A549 (cell line): Measurements from ENCODE around the gene DRC3. TPM values are rescaled to one million over a fixed set of nuclear protein-coding genes. Genes with fewer than 3 reads are reported as not detected.

Experiments used
- ATAC-seq, 2 experiments: fragments of 200-7000 bp in 1 of 2; fragments of >200 bp in 1 of 2; cut with Nextera tagmentation in 1 of 2; cut with Tn5 transposase in 1 of 2; 3 replicates each; pipeline versions ENCODE4 v1.8.0 to v1.9.1; 2018 to 2020; ENCODE audit warnings: mild to moderate bottlenecking in 1 of 2, moderate library complexity in 1 of 2
- CTCF ChIA-PET: fragments of 300-600 bp; sonication (Branson Sonifier 250); formaldehyde crosslinking; extraction: SDS; loops from one replicate; lab custom pipeline; 2021; ENCODE audit warnings: antibody characterized with exemption, inconsistent platforms; lab: Yijun Ruan, JAX
- POLR2A ChIA-PET: fragments of 350-600 bp; formaldehyde crosslinking; extraction: SDS; loops from one replicate; lab custom pipeline; 2021; ENCODE audit warnings: antibody characterized with exemption, inconsistent platforms; lab: Yijun Ruan, JAX
- DNase-seq, 2 experiments: peaks; one replicate each; pipeline versions ENCODE4 v3.0.0 to v3.0.0-alpha.2; 2011 to 2016; ENCODE audit warnings: low read depth in 1 of 2, low spot score in 1 of 2
- FAIRE-seq: peaks from 2 replicates; lab custom pipeline; 2011; peaks lifted over from hg19 to GRCh38; lab: Jason Lieb, UNC
- H3K27ac ChIP-seq, 2 experiments: fragments of >200 bp; sonication (Bioruptor Twin); formaldehyde crosslinking; 3 replicates each; pipeline ENCODE4 v1.5.1; 2016 to 2017
- H3K4me1 ChIP-seq: fragments of >200 bp; sonication (Bioruptor Twin); formaldehyde crosslinking; 3 replicates; pipeline ENCODE4 v1.6.1; 2016
- H3K4me2 ChIP-seq: fragments of >200 bp; sonication (Bioruptor Twin); formaldehyde crosslinking; 3 replicates; pipeline ENCODE4 v1.6.1; 2016
- H3K4me3 ChIP-seq: fragments of >200 bp; sonication (Bioruptor Twin); formaldehyde crosslinking; 3 replicates; pipeline ENCODE4 v1.5.1; 2016
- H3K9me3 ChIP-seq: fragments of >200 bp; sonication (Bioruptor Twin); formaldehyde crosslinking; 3 replicates; pipeline ENCODE4 v1.6.1; 2016
- BHLHE40 ChIP-seq: IDR thresholded peaks from 2 replicates; pipeline ENCODE4 v1.6.1; 2012; ENCODE audit warnings: low read depth, low read length, inconsistent platforms
- CBX8 ChIP-seq: fragments of 200-600 bp; sonication (generic); IDR thresholded peaks from 2 replicates; pipeline ENCODE4 v1.6.1; 2016
- CHD4 ChIP-seq: fragments of 200-600 bp; sonication (generic); IDR thresholded peaks from 2 replicates; pipeline ENCODE4 v1.6.1; 2016; ENCODE audit warnings: antibody characterized with exemption, mild to moderate bottlenecking, borderline replicate concordance
- CTCF ChIP-seq: fragments of >200 bp; sonication (Bioruptor Twin); formaldehyde crosslinking; IDR thresholded peaks from 3 replicates; pipeline ENCODE4 v1.5.1; 2016
- ELK1 ChIP-seq: fragments of 150-350 bp; IDR thresholded peaks from 2 replicates; pipeline ENCODE4 v1.6.1; 2014; ENCODE audit warnings: low read depth, mild to moderate bottlenecking, low read length
- FOSB ChIP-seq: fragments of 250-450 bp; sonication (Bioruptor Pico); IDR thresholded peaks from 2 replicates; pipeline ENCODE4 v1.5.0; 2020; ENCODE audit warnings: mild to moderate bottlenecking, moderate library complexity
- MAFK ChIP-seq: fragments of 450-650 bp; IDR thresholded peaks from 2 replicates; pipeline ENCODE4 v1.6.1; 2014; ENCODE audit not compliant: partially characterized antibody
- MAX ChIP-seq: IDR thresholded peaks from 2 replicates; pipeline ENCODE4 v1.6.1; 2012
- NPAS2 ChIP-seq: fragments of 250-450 bp; sonication (Bioruptor Pico); IDR thresholded peaks from 2 replicates; pipeline ENCODE4 v1.8.0; 2022; ENCODE audit warnings: mild to moderate bottlenecking, moderate library complexity, borderline replicate concordance
- PHF8 ChIP-seq: fragments of 200-600 bp; sonication (generic); IDR thresholded peaks from 2 replicates; pipeline ENCODE4 v1.6.1; 2016; ENCODE audit warnings: low read depth, mild to moderate bottlenecking, antibody characterized with exemption, moderate library complexity, borderline replicate concordance
- POLR2AphosphoS2 ChIP-seq: conservative IDR thresholded peaks from 2 replicates; pipeline ENCODE4 v1.6.1; 2012; ENCODE audit warnings: low read length, improper control_type of control experiment, inconsistent platforms
- RAD21 ChIP-seq, 2 experiments: fragments of >200 bp in 1 of 2; sonication (Bioruptor Twin) in 1 of 2; formaldehyde crosslinking in 1 of 2; IDR thresholded peaks in 1 of 2; conservative IDR thresholded peaks in 1 of 2; 2 replicates in 1 of 2; 3 replicates in 1 of 2; pipeline ENCODE4 v1.6.1; 2012 to 2018; ENCODE audit warnings: inconsistent platforms in 1 of 2
- RFX5 ChIP-seq: fragments of 450-650 bp; IDR thresholded peaks from 2 replicates; pipeline ENCODE4 v1.7.1; 2014; ENCODE audit warnings: antibody characterized with exemption, mild to moderate bottlenecking, moderate library complexity
- RNF2 ChIP-seq: fragments of 200-600 bp; sonication (generic); IDR thresholded peaks from 2 replicates; pipeline ENCODE4 v1.6.1; 2016; ENCODE audit warnings: low read depth, mild to moderate bottlenecking, antibody characterized with exemption, moderate library complexity, borderline replicate concordance
- SMC3 ChIP-seq: fragments of >200 bp; sonication (Bioruptor Twin); formaldehyde crosslinking; IDR thresholded peaks from 3 replicates; pipeline ENCODE4 v1.6.1; 2018; ENCODE audit warnings: inconsistent platforms
- TFCP2L1 ChIP-seq: fragments of 250-450 bp; sonication (Bioruptor Pico); IDR thresholded peaks from 2 replicates; pipeline ENCODE4 v1.5.0; 2021; ENCODE audit warnings: mild to moderate bottlenecking
- TP53 ChIP-seq: fragments of 250-450 bp; sonication (Bioruptor Pico); IDR thresholded peaks from 2 replicates; pipeline ENCODE4 v1.5.0; 2021; ENCODE audit warnings: mild to moderate bottlenecking, moderate library complexity
- ZC3H11A ChIP-seq: fragments of 450-650 bp; IDR thresholded peaks from 2 replicates; pipeline ENCODE4 v1.6.1; 2014; ENCODE audit warnings: antibody characterized with exemption, mild to moderate bottlenecking
- ZFP36 ChIP-seq: fragments of 450-650 bp; IDR thresholded peaks from 2 replicates; pipeline ENCODE4 v1.6.1; 2014; ENCODE audit warnings: borderline replicate concordance; ENCODE audit not compliant: partially characterized antibody
- WGBS: methylation state at CpG from one replicate; pipeline ENCODE4 v1.1.6; 2017; ENCODE audit errors: missing lambda C conversion rate; 5-methylcytosine and 5-hydroxymethylcytosine counted together
- polyA plus RNA-seq, 4 experiments: library from polyadenylated mRNA; depleted of rRNA in 3 of 4; stranded (reverse); fragments of >200 nt; fragmentation: RNase III in 1 of 4; extraction: RNeasy Plus Mini Kit Qiagen cat#74134 plus additional on column Dnase treatment in 1 of 4; gene quantifications; 2 replicates in 3 of 4; 3 replicates in 1 of 4; pipeline ENCODE4 v1.2.3, GENCODE V29; 2011 to 2017

Gene DRC3
- polyA plus RNA-seq, 2 of the 4 experiments (the other 2 are of a cell fraction), result 2.9 to 3.1 TPM

GRCh38 chr17:17985555-17985954 is 12.9 kb downstream of the DRC3 start:
- Histone ChIP-seq H3K27ac (peak overlapping the region in 1 of 2 experiments; percentile 33; a peak in 3 of 6 replicates), H3K4me1 (peaks cover 15% of the 10 kb centered on the region), H3K4me3 (no peak overlapping the region), H3K4me2 (no peak overlapping the region), H3K9me3 (no peaks in the 10 kb centered on the region)
- DNase-seq (peak in 1 of 2 experiments; percentile 29), ATAC-seq (peak in 1 of 2 experiments; percentile 48; a peak in 2 of 6 replicates), FAIRE-seq (peak; percentile 23)
- ChIA-PET CTCF (interaction anchor here (0.6 to 6.7 kb wide), 19 partner anchors 9 to 174 kb away, joined by 3 to 34 read pairs (median 4); no protein-coding TSS in a partner anchor), POLR2A (no interaction called here)
- TF ChIP-seq RFX5 (no peak), RAD21 (conservative IDR thresholded peaks at IDR 0.05 in 1 of 2, IDR thresholded peaks at IDR 0.05 in 1 of 2) (peak; percentile 28 to 65; a peak in 3 of 5 replicates), CTCF (peak; percentile 28; the same call in 2 of the 3 replicates), SMC3 (peak; percentile 17; the same call in 1 of the 3 replicates), NPAS2 (CRISPR knock-in tag) (no peak), POLR2AphosphoS2 (no peak), TFCP2L1 (CRISPR knock-in tag) (no peak)
- 53% methylated on average over 3 of the region's 3 CpGs for WGBS

- FAIRE-seq, result no peak
Measured at GRCh38 chr17:17987187-17987896, 14.7 kb downstream of the DRC3 start.

GRCh38 chr17:17987901-17988300 is 15.2 kb downstream of the DRC3 start:
- H3K4me2 ChIP-seq, result no peak overlapping the region
- no peak overlapping the region for H3K27ac ChIP-seq
- ChIA-PET CTCF (interaction anchor here (0.5 to 1.4 kb wide), 4 partner anchors 21 to 46 kb away, joined by 3 to 8 read pairs (median 3); no protein-coding TSS in a partner anchor), POLR2A (no interaction called here)
- no peak for FAIRE-seq
- no peak overlapping the region for H3K4me3 ChIP-seq
- 90% methylated on average over 14 of the region's 14 CpGs for WGBS
- TF ChIP-seq BHLHE40 (no peak), MAFK (no peak), MAX (no peak), FOSB (no peak), ZC3H11A (no peak), POLR2AphosphoS2 (no peak), ELK1 (no peak), RFX5 (no peak), RNF2 (no peak), CBX8 (no peak), CHD4 (no peak), PHF8 (no peak)
- H3K9me3 ChIP-seq, result no peaks in the 10 kb centered on the region
- peaks cover 30% of the 10 kb centered on the region for H3K4me1 ChIP-seq
- no peak for ATAC-seq
- DNase-seq, result no peak

More at GRCh38 chr17:17987187-17987896, 14.7 kb downstream of the DRC3 start:
- no peaks in the 10 kb centered on the region for H3K9me3 ChIP-seq
- TF ChIP-seq TP53 (CRISPR knock-in tag), result no peak
- TF ChIP-seq ZFP36, result peak; percentile 3
- no peak for TF ChIP-seq SMC3
- ChIA-PET POLR2A (interaction anchor here (1.4 kb wide), 1 partner anchor 15 kb away, joined by 6 read pairs; the partner anchor contains the start of genes DRC3 and TOM1L2), CTCF (interaction anchor here (0.5 to 6.7 kb wide), 7 partner anchors 7 to 97 kb away, joined by 3 to 34 read pairs (median 3); no protein-coding TSS in a partner anchor)
- H3K4me2 ChIP-seq, result no peak overlapping the region
- ATAC-seq (no peak), DNase-seq (no peak)
- peaks cover 30% of the 10 kb centered on the region for H3K4me1 ChIP-seq
- H3K27ac ChIP-seq, result no peak overlapping the region
- H3K4me3 ChIP-seq, result no peak overlapping the region
- 85% methylated on average over 7 of the region's 7 CpGs for WGBS
